Hypothalamus (tissue), 51 donors: ENCODE measurements around the gene TRMT1.

Experiments
- DNase-seq, 51 donors: peaks; one replicate each; lab custom pipeline; 2025; lab: John Stamatoyannopoulos, UW

Gene TRMT1

DNA sequence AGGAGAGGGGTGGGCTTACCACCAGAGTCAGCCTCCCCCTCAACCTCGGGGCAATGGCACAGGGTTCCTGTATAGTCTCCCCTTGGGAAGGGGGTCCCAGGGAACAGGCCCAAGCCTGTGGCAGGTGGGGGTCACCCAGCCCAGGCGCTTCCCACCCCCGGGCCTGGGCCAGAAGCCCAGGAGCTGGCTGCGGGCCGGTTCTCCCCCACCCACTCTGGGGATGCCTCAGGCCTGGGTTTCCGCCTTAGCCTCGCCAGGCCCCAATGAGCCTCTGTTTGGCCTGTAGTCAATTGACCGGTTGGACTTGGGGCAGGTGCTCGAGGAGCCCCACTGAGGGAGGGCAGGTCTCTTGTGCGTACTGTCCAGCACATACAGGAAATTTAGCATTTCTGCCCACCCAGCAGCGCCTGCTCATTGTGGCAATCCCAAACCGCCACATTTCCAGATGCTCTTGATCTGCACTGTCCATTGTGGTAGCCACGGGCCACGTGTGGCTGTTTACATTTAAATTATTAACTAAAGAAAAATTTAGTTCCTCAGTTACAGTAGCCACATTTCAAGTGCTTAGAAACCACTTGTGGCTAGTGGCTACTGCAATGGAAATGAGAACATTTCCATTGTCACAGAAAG is 23.8 kb downstream of the TRMT1 start:
- peak in 2 of 51 donors; percentile 24 to 25 for DNase-seq

DNA sequence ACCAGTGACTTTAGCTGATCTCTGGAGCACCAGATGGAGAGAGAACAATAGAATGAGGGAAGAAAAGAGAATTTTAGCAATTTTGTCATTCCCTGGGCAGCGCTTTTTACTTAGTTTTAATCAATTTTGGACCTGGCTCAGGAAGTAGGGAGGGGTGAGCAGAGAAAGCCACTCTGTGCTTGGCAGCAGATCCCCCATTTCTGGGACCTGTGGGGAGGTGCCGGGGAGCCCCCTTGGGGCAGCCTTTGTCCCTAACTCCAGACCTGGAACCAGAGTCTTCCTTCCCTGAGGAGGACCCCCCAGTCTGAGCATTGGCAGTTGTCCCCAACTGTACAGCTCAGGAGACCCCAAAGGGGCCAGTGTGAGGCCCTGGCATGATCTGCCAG is 24.4 kb downstream of the TRMT1 start:
- no peak for DNase-seq

DNA sequence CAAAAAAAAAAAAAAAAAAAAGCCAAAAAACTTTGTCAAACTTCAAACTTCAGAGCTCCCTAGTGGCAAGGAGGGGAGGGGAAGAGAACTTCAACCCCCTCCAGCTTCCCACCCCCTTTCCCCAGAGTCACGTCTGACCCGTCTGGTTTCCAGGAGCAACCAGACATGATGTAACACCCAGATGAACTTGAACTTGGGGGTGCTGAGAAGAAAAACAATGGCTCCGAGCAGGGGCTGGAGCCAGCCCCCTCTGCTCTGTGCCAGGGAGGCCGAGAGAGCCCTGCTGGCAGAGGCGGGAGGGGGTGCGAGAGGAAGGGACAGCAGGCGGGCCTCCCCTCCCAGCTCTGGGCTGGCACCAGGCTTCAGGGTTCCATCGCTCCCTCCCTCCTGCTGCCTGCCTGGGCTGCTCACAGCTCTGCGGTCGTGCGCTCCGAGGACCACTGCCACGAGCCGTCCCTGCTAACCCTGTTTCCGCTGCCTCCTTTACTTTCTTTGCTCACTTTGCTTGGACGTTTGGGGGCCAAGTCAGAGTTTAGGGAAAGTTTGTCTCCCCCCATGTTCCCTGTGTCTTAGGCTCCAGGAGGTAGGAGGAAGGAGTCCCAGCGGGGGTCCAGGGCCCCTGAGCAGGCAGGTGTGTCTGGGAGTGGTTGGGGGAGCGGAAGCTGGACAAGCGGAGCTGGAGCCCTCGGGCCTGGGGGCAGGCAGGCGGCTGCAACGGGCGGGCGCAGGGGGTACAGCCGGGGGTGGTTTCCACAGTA is 25.0 kb downstream of the TRMT1 start:
- peak in 41 of 51 donors; percentile 38 to 90 (median 74) for DNase-seq

DNA sequence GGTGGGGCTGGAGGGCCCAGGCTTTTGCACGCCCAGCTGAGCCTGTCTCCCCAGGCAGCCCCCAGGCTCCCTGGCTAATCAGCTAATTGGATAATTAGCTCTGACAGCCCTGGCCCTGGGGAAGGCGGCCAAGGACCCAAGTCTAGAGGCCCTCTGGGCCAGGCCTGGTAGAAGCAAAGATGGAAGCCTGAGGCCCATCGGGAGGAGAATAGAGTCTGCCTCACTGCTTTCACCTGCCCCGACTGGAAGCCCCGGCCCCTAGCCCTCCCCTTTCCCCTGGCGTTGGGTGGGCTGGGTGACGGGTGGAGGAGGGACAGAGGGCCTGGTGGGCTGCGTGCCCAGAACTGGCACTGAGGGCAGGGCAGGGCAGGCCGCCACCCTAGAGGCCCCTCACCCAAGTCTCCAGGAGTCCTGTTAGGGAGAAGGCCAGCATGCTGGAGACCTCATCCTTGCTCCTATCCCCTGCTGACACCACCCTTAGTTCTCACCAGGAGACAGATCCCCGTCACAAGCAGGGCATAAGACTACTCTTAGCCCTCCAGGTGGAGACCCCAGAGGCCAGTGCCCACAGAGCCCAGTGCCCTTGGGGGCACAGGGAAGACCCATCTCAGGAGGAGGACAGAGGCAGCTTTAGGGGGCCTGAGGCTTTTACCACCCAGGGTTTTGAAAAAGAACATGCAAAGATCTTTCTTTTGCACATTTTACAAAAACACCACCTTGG is 25.9 kb downstream of the TRMT1 start:
- no peak for DNase-seq

DNA sequence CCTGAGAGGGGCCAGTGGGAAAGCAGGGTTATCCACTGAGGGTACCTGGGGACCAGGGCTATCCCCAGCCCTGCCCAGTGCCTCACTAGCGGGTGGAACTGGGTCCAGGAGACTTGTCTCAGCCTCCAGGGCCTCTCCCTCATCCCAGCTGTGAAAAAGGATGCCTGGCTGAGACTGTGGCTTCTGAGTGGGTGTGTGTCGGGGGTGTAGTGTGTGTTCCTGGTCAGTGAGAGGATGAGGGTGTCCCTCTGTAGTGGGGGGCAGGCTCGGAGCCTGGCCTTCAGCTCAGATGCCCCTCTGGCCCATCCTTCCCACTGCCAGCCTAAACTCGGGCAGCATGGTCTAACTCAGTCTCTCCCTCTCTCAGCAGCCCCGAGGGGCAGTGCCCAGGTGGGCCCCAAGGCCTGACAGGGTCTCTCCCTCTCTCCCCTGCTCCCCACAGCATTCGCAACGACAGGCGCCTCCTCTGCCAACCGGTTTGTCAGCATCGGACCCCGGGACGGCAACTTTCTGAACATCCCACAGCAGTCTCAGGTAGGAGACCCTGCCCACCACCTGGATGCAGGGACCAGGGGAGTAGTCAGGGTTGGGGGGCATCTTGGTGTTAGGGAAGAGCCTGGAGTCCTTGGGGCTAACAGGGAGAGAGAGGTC is 26.6 kb downstream of the TRMT1 start:
- DNase-seq = no peak

DNA sequence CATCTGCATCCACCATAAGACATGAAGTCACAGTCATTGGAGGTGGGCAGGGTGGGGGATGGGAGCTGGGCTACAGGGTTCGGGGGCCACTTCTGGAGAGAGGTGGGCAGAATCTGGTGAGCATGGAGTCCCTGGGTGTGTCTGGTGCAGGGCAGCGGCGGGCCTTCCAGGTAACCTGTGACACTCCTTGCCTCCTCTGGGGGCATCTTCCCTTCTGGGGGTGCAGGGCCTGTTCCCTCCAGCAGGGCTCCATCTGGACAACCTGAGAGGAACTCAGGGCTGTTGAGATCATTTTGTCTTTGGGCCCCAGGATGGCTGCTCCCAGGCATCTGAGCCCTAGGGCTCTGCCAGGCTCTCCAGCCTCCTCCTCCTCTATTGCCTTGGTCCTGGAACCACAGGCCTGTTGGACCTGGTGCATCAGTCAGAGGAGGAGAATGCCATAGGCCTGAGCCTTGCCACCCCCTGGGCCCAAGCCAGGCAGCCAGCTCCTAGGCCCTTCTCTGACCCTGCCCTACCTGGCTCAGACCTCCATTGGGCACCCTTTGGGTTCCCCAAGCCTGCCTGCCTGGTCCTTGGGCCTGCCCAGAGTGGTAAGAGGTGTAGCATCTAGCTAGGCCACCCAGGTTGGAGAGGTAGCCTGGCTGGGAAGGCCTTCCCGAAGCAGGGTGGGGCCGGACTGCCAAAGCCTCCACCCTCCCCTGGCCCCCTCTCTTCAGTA is 27.2 kb downstream of the TRMT1 start:
- DNase-seq = no peak

DNA sequence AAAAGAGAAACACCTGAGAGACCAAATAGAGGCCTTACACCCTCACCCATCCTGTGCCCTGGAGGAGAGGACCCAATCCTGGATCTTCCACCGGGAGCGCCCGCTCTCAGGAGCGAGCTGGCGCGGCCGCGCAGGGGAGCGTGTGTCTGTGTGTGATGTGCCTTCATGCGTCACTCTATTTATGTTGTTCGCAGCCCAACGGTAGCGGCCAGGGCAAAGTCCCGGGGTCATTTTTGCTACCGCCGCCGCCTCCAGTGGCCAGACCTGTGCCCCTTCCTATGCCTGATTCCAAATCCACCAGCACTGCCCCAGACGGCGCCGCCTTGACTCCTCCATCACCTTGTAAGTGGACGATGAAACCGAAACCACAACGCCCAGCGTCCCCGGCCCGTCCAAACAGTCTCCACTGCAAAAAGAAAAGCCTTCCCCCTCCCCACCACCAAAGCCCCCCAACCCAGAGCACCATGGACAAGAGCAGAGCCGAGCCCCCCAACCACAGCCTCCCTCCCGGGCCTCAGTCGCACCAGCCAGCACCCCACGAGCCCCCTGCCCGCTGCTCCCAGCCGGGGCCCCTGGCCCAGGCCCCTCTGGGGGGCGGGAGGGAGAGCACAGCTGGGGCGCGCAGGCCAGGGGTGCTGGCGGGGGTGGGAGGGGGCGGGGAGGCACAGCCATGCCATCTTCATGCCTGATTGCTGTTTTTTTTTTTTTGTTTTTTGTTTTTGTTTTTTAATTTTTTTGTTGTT is 28.6 kb downstream of the TRMT1 start:
- DNase-seq = no peak

DNA sequence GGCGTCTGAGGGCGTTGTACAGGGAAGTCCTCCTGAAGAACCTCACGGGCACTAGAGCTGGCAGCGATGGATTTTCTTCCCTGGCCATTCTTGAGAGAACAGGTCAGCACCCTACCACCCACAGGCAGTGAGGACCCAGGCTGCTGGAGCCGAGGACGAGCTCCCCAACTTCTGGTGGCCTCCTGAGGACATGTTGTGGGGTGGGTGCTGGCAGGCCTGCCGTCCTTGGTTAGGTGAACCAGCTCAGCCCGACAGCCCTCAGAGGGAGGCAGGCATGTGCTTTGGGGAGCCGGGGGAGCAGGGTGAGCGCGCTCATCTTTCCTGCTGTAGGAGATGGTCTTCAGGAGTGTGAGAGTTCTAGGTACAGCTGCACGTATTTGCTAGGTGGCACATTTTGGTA is 29.2 kb downstream of the TRMT1 start:
- DNase-seq = no peak

DNA sequence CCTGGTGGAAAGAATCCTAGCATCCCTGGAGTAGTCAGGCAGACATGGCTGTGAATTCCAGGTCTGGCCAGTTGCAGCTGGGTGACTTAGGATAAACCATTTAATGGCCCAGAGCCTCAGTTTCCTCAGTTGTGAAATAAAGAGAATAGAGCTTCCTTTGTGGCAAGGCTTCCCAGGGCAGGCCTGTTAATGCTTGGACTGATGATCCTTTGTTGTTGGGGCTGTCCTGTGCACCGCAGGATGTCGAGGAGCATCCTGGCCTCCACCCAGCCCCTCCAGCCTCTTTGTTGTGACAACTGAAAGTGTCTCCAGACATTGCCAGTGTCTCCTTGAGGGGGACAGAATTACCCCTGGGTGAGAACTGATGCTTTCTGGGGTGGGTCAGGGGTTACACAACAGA is 30.2 kb downstream of the TRMT1 start:
- no peak for DNase-seq

DNA sequence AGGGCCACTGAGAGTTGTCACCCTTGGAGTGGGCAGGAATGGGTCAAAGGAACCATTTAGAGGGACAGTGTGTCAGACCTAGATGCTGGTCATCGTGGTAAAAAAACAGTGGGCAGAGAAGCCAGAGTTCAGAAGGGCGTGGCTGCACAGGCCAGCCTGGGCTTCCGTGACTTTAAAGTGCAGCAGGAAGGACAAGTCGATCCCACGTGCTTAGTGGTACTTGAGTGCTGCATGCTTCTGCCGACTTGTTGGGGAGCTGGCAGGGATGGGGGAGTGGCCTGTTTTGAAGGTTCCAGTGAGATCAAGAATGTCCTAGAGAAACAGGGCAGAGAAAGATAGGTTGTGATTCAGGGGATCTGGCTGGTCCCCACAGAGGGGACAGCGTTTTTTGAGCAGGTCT is 30.9 kb downstream of the TRMT1 start:
- no peak for DNase-seq

DNA sequence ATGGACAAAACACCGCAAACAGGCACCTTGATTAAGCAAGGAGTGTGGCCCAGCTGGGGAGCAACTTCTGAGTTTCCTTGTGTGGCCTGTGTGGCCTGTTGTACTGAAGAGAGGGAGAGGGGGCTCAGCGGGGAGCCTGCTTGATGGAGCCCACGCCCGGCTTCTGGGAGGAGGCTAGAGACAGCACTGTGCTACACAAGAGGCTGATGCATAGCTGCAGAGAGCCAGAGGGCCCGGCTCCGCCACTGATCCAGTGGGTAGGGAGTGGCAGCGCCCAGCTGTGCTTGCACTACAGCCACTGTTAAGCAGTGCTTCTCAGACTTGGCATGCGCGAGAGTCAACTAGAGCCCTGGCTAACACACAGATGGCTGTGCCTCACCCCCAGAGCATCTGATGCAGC is 32.9 kb downstream of the TRMT1 start:
- DNase-seq = peak in 17 of 51 donors; percentile 19 to 66 (median 46)

DNA sequence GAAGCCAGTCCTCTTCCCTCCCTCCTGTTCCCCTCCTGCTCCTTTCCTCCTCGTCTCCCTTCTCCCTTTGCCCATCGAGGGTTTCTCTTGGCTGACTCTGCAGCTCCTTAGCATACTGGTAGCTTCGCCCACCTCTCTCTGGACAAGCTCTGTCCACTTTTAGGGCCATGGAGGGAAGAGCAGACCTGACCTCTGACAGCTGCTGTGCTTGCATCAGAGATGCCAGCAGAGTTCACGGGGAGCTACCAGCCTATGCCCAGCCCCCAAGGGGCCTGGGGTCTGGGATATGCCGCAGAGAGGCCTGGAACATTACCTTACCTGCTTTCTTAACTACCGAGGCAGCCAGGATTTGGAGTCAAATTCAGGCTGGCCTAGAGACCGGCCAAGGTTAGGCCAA is 33.5 kb downstream of the TRMT1 start:
- no peak for DNase-seq

DNA sequence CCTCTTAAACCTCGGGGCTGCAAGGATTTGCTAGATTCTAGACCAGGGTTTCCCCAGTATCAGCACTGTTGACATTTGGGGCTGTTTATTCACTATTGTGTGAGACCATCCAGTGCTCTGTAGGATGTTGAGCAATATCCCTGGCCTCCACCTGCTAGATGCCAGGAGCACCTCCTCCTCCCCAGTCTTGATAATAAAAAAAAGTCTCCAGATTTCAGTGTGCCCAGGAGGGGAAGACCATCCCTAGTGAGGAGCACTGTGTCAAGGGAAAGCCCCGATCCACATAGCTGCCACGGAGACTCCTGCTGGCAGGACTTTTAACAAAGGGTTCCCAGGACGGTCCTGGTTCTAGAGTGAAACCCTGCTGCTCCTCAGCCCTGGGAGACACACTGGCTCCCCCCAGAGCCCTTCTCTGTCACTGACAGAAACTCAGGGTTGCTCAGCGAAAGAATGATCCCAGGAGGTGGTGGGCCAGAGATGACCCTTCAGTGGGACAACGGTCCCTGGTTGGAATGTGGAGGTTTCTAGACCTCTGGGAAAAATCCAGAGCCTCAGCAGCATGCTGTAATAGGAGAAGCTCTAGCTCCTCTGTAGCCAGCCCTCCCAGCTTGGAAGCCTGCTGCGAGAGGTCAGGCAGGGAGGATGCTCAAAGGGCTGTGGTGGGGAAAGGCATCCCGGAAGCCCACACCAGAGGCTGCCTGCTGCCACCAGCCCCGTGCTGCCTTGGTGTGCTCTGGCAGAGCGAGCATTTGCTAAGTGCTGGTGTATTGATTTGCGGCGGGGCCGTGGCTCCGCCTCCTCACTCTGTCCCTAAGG is 34.1 kb downstream of the TRMT1 start:
- peak in 20 of 51 donors; percentile 15 to 71 (median 40) for DNase-seq

DNA sequence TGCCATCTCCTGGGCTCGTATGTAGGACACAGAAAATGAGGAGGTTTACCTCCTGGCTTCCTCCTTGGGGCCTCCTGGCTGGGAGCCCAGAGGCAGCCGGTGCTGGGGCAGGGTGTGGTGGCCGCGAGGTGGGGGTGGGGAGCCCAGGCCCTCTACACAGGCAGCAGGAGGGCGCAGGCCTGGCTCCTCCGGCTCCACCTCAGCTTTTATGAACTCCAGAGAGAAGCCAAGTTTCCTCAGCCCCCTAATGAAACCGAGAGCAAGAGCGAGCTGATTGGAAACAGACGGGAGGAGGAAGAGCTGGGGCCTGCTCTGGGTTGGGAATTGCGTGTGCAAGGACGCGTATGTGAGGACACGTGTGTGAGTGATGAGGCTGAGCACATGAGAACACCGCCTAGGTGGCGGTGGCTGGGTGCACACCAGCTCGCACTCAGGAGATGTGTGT is 37.0 kb downstream of the TRMT1 start:
- DNase-seq = peak in 2 of 51 donors; percentile 17 to 21

DNA sequence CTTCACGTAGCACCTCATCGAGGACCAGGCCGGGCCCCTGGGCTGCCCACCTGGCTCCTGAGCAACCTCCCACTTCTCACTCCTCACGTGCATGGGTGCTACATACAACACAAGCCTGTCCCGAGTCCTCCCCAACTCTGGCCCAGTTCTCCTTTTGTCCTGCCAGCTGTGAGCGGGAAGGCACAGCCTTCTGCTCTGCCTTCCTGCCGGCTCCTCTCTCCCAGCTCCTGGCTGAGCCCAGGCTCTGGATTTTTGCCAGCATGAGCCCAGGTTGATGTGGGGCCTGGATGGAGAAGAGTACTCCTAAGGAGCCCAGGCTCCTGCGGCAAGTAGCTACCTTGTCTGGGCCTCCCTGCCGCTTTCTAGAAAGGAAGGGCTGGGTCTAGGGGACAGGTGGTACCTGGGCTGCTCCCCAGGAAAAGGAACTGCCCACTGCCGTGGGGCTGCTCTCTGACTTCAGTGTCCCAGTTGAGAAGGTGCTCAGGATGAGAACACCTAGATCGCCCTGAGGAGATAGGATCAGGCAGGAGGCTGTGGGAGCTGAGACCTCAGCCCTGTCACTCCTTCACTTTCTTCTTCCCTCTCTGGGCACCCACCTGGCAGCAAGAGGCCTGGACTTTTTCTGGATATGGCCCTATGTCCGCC is 37.5 kb downstream of the TRMT1 start:
- peak in 5 of 51 donors; percentile 17 to 34 (median 21) for DNase-seq

DNA sequence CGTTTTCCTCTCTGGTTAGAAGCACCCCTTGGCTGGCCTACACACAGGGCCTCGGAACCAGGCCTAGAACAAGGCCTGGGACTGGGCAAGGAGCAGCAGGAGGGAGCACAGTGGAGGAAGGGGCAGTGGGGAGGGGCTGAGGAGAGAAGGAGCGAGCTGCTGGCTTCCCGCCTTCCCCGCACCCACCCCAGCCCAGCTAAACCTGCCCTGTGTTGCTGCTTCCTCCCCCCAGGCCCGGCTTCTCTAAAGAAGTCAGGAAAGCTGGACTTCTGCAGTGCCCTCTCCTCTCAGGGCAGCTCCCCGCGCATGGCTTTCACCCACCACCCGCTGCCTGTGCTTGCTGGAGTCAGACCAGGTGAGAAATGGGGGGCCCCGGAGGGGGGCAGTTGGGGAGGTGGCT is 38.2 kb downstream of the TRMT1 start:
- DNase-seq = peak in 1 of 51 donors; percentile 18

DNA sequence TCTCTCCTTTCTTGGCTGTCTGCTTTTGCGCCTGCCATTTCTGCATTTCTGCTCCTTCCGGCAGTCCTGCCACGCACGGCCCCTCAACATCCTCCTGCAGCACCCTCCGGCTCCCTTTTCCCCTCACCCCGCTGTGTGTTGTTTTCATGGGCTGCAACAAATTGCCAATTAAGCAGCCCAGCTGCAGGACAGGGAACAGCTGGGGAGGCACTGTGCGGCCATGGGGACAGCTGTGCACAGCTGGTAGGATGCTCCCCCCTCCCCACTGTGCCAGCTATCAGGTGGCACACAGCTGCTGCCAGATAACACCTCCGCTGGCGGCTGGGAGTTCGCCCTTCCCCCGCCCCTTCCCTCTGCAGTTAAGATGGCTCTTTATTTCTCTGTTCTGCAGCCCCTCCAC is 39.3 kb downstream of the TRMT1 start:
- peak in 28 of 51 donors; percentile 30 to 78 (median 52) for DNase-seq

DNA sequence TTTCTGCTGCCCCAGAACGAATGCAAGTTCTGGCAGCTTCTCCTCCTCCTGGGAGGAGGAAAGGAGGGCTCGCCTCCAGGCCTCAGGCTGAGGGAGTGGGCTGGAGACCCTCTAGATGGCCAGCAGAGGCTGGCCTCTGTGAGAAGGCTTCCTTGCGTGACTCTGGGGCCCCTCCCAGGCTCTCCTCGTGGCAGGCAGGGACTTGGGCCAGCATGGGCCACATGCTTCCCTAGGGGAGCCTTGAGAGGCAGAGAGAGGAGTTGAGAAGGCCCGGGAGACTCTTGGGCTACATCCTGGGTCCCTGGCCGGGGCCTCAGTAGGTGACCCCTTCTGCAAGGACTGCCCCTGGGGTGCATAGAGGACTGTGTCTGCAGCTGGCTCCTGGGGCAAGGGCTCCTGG is 39.8 kb downstream of the TRMT1 start:
- DNase-seq = peak in 21 of 51 donors; percentile 15 to 66 (median 43)
